ENCODE data around the gene HLA-DMA. TPM values are rescaled to one million over a fixed set of nuclear protein-coding genes. Genes with fewer than 3 reads are reported as not detected.

The HLA-DMA gene
- total and polyA plus RNA-seq, 2 of the 13 experiments (the other 11 are each of a cell fraction or from before 2014, with no cell fraction given), result 0.70 to 0.71 TPM

GRCh38 chr6:32968867-32969684 is 16.2 kb upstream of the HLA-DMA start (continued):
- peak; percentile 64 for TF ChIP-seq TEAD3 (CRISPR knock-in tag; optimal IDR thresholded peaks at IDR 0.05; ENCODE audit: borderline replicate concordance)
- no peak for TF ChIP-seq ZNF24 (IDR thresholded peaks at IDR 0.05)
- TF ChIP-seq MAZ (IDR thresholded peaks at IDR 0.05; ENCODE audit: borderline replicate concordance, low read depth, low read length), result peak; percentile 88; the same call in 1 of the 2 replicates
- no peak; the same call in 1 of the 2 replicates for TF ChIP-seq MAZ (CRISPR knock-in tag; IDR thresholded peaks at IDR 0.05; ENCODE audit: low read depth)
- peak; percentile 77; the same call in 1 of the 2 replicates for TF ChIP-seq POLR2G (IDR thresholded peaks at IDR 0.05; ENCODE audit: low read depth, low read length)
- TF ChIP-seq SIN3A (IDR thresholded peaks at IDR 0.05; ENCODE audit: borderline replicate concordance, low read depth, low read length), result peak; percentile 22; the same call in 1 of the 2 replicates
- TF ChIP-seq KMT2A (CRISPR knock-in tag; IDR thresholded peaks at IDR 0.05), result peak; percentile 72; the same call in 1 of the 2 replicates
- peak; percentile 58 for TF ChIP-seq RBM39 (IDR thresholded peaks at IDR 0.05; ENCODE audit: low read depth, low read length, poor library complexity, severe bottlenecking)
- no peak for TF ChIP-seq CREB3 (CRISPR knock-in tag; IDR thresholded peaks at IDR 0.05)
- TF ChIP-seq ZNF709 (CRISPR knock-in tag; IDR thresholded peaks at IDR 0.05), result 0 out of 2 replicates have a peak, but pooled peaks have one; percentile 63
- 0 out of 2 replicates have a peak, but pooled peaks have one; percentile 75 for TF ChIP-seq ZNF607 (CRISPR knock-in tag; IDR thresholded peaks at IDR 0.05; ENCODE audit: borderline replicate concordance)
- TF ChIP-seq MED8 (CRISPR knock-in tag; IDR thresholded peaks at IDR 0.05; ENCODE audit: insufficient replicate concordance), result peak; percentile 82
- peak; percentile 26; the same call in 1 of the 2 replicates for TF ChIP-seq ZBTB37 (CRISPR knock-in tag; IDR thresholded peaks at IDR 0.05)
- no peak for TF ChIP-seq ELF1 (CRISPR knock-in tag; IDR thresholded peaks at IDR 0.05)
- TF ChIP-seq ZNF547 (CRISPR knock-in tag; IDR thresholded peaks at IDR 0.05), result peak; percentile 48; the same call in 1 of the 2 replicates
- peak; percentile 82 for TF ChIP-seq DRAP1 (CRISPR knock-in tag; IDR thresholded peaks at IDR 0.05)
- no peak for TF ChIP-seq THYN1 (CRISPR knock-in tag; IDR thresholded peaks at IDR 0.05; ENCODE audit: borderline replicate concordance, low read depth)
- TF ChIP-seq ZFP41 (CRISPR knock-in tag; IDR thresholded peaks at IDR 0.05; ENCODE audit: borderline replicate concordance), result no peak
- TF ChIP-seq ZNF550 (CRISPR knock-in tag; IDR thresholded peaks at IDR 0.05; ENCODE audit: borderline replicate concordance), result peak; percentile 27; the same call in 1 of the 2 replicates
- peak; percentile 8; the same call in 1 of the 2 replicates for TF ChIP-seq NFYB (CRISPR knock-in tag; IDR thresholded peaks at IDR 0.05)
- 0 out of 2 replicates have a peak, but pooled peaks have one; percentile 47 for TF ChIP-seq ZNF430 (CRISPR knock-in tag; IDR thresholded peaks at IDR 0.05)
- peak; percentile 96 for TF ChIP-seq ZC3H4 (CRISPR knock-in tag; IDR thresholded peaks at IDR 0.05; ENCODE audit: borderline replicate concordance)
- TF ChIP-seq ZBTB25 (CRISPR knock-in tag; IDR thresholded peaks at IDR 0.05), result peak; percentile 38
